Measurements from ENCODE around the gene STOX2.

The STOX2 gene

GRCh38 chr4:184053434-184053833, 148.3 kb downstream of the STOX2 start:
- Histone ChIP-seq H3K27ac (ENCODE audit: low read depth, low read length) (no peak overlapping the region), H3K4me3 (ENCODE audit: low read depth, low read length) (no peak overlapping the region), H3K36me3 (ENCODE audit: control insufficient read depth, insufficient read depth, low read length) (no peaks in the 10 kb centered on the region), H3K4me1 (ENCODE audit: control insufficient read depth, insufficient read depth, low read length) (peaks cover 6% of the 10 kb centered on the region), H3K27me3 (ENCODE audit: control insufficient read depth, insufficient read depth, low read length) (no peaks in the 10 kb centered on the region), H3K9me3 (ENCODE audit: control insufficient read depth, insufficient read depth, low read depth, low read length) (peaks cover 3% of the 10 kb centered on the region; the same call in 1 of the 2 replicates), H3K9ac (ENCODE audit: low read length) (no peak overlapping the region)

- no peak overlapping the region for H3K4me3 ChIP-seq (ENCODE audit: low read depth, low read length)
- H3K9me3 ChIP-seq (ENCODE audit: control insufficient read depth, insufficient read depth, low read depth, low read length): no peaks in the 10 kb centered on the region
- no peak overlapping the region for H3K9ac ChIP-seq (ENCODE audit: low read length)
- no peaks in the 10 kb centered on the region for H3K36me3 ChIP-seq (ENCODE audit: control insufficient read depth, insufficient read depth, low read length)
- H3K4me1 ChIP-seq (ENCODE audit: control insufficient read depth, insufficient read depth, low read length): peaks cover 10% of the 10 kb centered on the region
- no peak overlapping the region for H3K27ac ChIP-seq (ENCODE audit: low read depth, low read length)
- no peaks in the 10 kb centered on the region for H3K27me3 ChIP-seq (ENCODE audit: control insufficient read depth, insufficient read depth, low read length)
These were observed 151.8 kb downstream of the STOX2 start for GRCh38 chr4:184056877-184057276.

- Histone ChIP-seq H3K4me3 (ENCODE audit: low read depth, low read length) (no peak overlapping the region), H3K9ac (ENCODE audit: low read length) (no peak overlapping the region), H3K36me3 (ENCODE audit: control insufficient read depth, insufficient read depth, low read length) (no peaks in the 10 kb centered on the region), H3K9me3 (ENCODE audit: control insufficient read depth, insufficient read depth, low read depth, low read length) (no peaks in the 10 kb centered on the region), H3K27ac (ENCODE audit: low read depth, low read length) (no peak overlapping the region), H3K27me3 (ENCODE audit: control insufficient read depth, insufficient read depth, low read length) (no peaks in the 10 kb centered on the region), H3K4me1 (ENCODE audit: control insufficient read depth, insufficient read depth, low read length) (peaks cover 10% of the 10 kb centered on the region)
These were observed 152.9 kb downstream of the STOX2 start for GRCh38 chr4:184058026-184058425.

GRCh38 chr4:184059099-184059498, 154.0 kb downstream of the STOX2 start:
- H3K4me3 ChIP-seq (ENCODE audit: low read depth, low read length): no peak overlapping the region
- H3K27me3 ChIP-seq (ENCODE audit: control insufficient read depth, insufficient read depth, low read length): no peaks in the 10 kb centered on the region
- H3K9me3 ChIP-seq (ENCODE audit: control insufficient read depth, insufficient read depth, low read depth, low read length): no peaks in the 10 kb centered on the region

GRCh38 chr4:184061582-184061981, 156.5 kb downstream of the STOX2 start:
- no peak overlapping the region for H3K27ac ChIP-seq (ENCODE audit: low read depth, low read length)
- no peak overlapping the region for H3K9ac ChIP-seq (ENCODE audit: low read length)
- no peaks in the 10 kb centered on the region for H3K9me3 ChIP-seq (ENCODE audit: control insufficient read depth, insufficient read depth, low read depth, low read length)
- H3K4me1 ChIP-seq (ENCODE audit: control insufficient read depth, insufficient read depth, low read length): peaks cover 8% of the 10 kb centered on the region; the same call in 1 of the 2 replicates
- no peaks in the 10 kb centered on the region for H3K36me3 ChIP-seq (ENCODE audit: control insufficient read depth, insufficient read depth, low read length)
- no peaks in the 10 kb centered on the region for H3K27me3 ChIP-seq (ENCODE audit: control insufficient read depth, insufficient read depth, low read length)
- H3K4me3 ChIP-seq (ENCODE audit: low read depth, low read length): no peak overlapping the region

More at GRCh38 chr4:184059099-184059498, 154.0 kb downstream of the STOX2 start:
- no peak overlapping the region for H3K9ac ChIP-seq (ENCODE audit: low read length)
- peaks cover 10% of the 10 kb centered on the region; the same call in 1 of the 2 replicates for H3K4me1 ChIP-seq (ENCODE audit: control insufficient read depth, insufficient read depth, low read length)
- no peak overlapping the region for H3K27ac ChIP-seq (ENCODE audit: low read depth, low read length)
- H3K36me3 ChIP-seq (ENCODE audit: control insufficient read depth, insufficient read depth, low read length): no peaks in the 10 kb centered on the region

- Histone ChIP-seq H3K4me3 (ENCODE audit: low read depth, low read length) (no peak overlapping the region), H3K9ac (ENCODE audit: low read length) (no peak overlapping the region), H3K36me3 (ENCODE audit: control insufficient read depth, insufficient read depth, low read length) (no peaks in the 10 kb centered on the region)
These were observed 157.7 kb downstream of the STOX2 start for GRCh38 chr4:184062769-184063168.

GRCh38 chr4:184064877-184065276, 159.8 kb downstream of the STOX2 start:
- Histone ChIP-seq H3K36me3 (ENCODE audit: control insufficient read depth, insufficient read depth, low read length) (no peaks in the 10 kb centered on the region), H3K4me1 (ENCODE audit: control insufficient read depth, insufficient read depth, low read length) (peaks cover 4% of the 10 kb centered on the region; the same call in 1 of the 2 replicates), H3K4me3 (ENCODE audit: low read depth, low read length) (no peak overlapping the region), H3K9me3 (ENCODE audit: control insufficient read depth, insufficient read depth, low read depth, low read length) (no peaks in the 10 kb centered on the region), H3K9ac (ENCODE audit: low read length) (no peak overlapping the region), H3K27ac (ENCODE audit: low read depth, low read length) (no peak overlapping the region), H3K27me3 (ENCODE audit: control insufficient read depth, insufficient read depth, low read length) (no peaks in the 10 kb centered on the region)

More at GRCh38 chr4:184062769-184063168, 157.7 kb downstream of the STOX2 start:
- Histone ChIP-seq H3K4me1 (ENCODE audit: control insufficient read depth, insufficient read depth, low read length) (peaks cover 4% of the 10 kb centered on the region; the same call in 1 of the 2 replicates), H3K27me3 (ENCODE audit: control insufficient read depth, insufficient read depth, low read length) (no peaks in the 10 kb centered on the region), H3K9me3 (ENCODE audit: control insufficient read depth, insufficient read depth, low read depth, low read length) (no peaks in the 10 kb centered on the region), H3K27ac (ENCODE audit: low read depth, low read length) (no peak overlapping the region)

GRCh38 chr4:184066584-184067300, 161.6 kb downstream of the STOX2 start:
- Histone ChIP-seq H3K36me3 (ENCODE audit: control insufficient read depth, insufficient read depth, low read length) (no peaks in the 10 kb centered on the region), H3K9me3 (ENCODE audit: control insufficient read depth, insufficient read depth, low read depth, low read length) (no peaks in the 10 kb centered on the region), H3K27ac (ENCODE audit: low read depth, low read length) (no peak overlapping the region), H3K27me3 (ENCODE audit: control insufficient read depth, insufficient read depth, low read length) (no peaks in the 10 kb centered on the region), H3K9ac (ENCODE audit: low read length) (no peak overlapping the region), H3K4me3 (ENCODE audit: low read depth, low read length) (no peak overlapping the region), H3K4me1 (ENCODE audit: control insufficient read depth, insufficient read depth, low read length) (no peaks in the 10 kb centered on the region)

GRCh38 chr4:184067931-184068554, 162.9 kb downstream of the STOX2 start:
- Histone ChIP-seq H3K9ac (ENCODE audit: low read length) (no peak overlapping the region), H3K36me3 (ENCODE audit: control insufficient read depth, insufficient read depth, low read length) (no peaks in the 10 kb centered on the region), H3K9me3 (ENCODE audit: control insufficient read depth, insufficient read depth, low read depth, low read length) (no peaks in the 10 kb centered on the region), H3K27ac (ENCODE audit: low read depth, low read length) (no peak overlapping the region), H3K27me3 (ENCODE audit: control insufficient read depth, insufficient read depth, low read length) (no peaks in the 10 kb centered on the region), H3K4me3 (ENCODE audit: low read depth, low read length) (no peak overlapping the region), H3K4me1 (ENCODE audit: control insufficient read depth, insufficient read depth, low read length) (no peaks in the 10 kb centered on the region)

Data from HUES6 (cell line).